MM.1S (cell line): ENCODE data around the gene PACRG.

ENCODE experiments used
- EZH2phosphoT487 ChIP-seq: fragments of 300-600 bp; sonication (generic); IDR thresholded peaks from 2 replicates; pipeline ENCODE4 v1.6.1; 2018; ENCODE audit warnings: antibody characterized with exemption, low read length
- TF ChIP-seq, protein P1 (sequence below): fragments of 300-600 bp; sonication (generic); IDR thresholded peaks from 2 replicates; pipeline ENCODE4 v1.5.1; 2016; ENCODE audit warnings: antibody characterized with exemption, low read length, mixed read lengths

DNA sequence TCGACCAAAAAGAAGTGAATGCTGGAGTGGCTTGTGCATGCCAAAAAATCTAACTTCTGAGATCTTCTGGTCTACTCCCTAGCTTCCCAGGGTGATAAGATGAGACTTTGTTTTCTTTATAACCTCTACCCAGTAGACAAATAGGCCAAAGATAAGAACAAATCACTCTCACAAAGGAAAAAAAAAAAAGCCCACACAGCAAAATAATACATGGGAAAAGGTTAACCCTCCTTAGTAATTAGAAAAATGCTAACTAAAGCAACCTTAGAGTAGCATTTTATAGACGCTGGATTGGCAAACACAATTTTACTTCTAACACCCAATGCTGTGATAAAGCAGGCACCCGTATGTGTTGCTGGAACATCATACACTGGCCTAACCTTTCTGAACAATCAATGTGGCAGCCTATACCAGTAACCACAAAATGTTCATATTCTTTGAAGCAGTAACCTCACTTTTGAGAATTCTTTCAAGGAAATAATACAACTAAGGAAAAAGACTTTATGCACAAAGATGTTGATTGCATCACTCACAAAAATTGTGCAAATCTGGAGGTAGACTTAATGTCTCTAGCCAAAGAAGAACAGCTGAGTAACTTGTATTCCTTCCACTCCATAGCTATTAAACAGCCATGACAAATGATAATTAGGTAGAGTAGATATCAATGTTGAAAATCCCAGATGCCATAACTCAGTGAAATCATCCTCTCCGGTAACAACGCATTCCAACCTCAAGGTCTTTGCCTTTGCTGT, 570.5 kb downstream of the PACRG start:
- no peak for TF ChIP-seq EZH2phosphoT487
- TF ChIP-seq, protein P1, sequence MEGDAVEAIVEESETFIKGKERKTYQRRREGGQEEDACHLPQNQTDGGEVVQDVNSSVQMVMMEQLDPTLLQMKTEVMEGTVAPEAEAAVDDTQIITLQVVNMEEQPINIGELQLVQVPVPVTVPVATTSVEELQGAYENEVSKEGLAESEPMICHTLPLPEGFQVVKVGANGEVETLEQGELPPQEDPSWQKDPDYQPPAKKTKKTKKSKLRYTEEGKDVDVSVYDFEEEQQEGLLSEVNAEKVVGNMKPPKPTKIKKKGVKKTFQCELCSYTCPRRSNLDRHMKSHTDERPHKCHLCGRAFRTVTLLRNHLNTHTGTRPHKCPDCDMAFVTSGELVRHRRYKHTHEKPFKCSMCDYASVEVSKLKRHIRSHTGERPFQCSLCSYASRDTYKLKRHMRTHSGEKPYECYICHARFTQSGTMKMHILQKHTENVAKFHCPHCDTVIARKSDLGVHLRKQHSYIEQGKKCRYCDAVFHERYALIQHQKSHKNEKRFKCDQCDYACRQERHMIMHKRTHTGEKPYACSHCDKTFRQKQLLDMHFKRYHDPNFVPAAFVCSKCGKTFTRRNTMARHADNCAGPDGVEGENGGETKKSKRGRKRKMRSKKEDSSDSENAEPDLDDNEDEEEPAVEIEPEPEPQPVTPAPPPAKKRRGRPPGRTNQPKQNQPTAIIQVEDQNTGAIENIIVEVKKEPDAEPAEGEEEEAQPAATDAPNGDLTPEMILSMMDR: no peak
